Lower lobe of right lung (tissue), 2 donors: ENCODE measurements around the gene AICDA. TPM values are rescaled to one million over a fixed set of nuclear protein-coding genes. Genes with fewer than 3 reads are reported as not detected.

Source experiments
- ATAC-seq, 2 donors: fragments of 200-7000 bp; cut with Tn5 transposase; one replicate each; pipeline ENCODE4 v1.9.1; 2020 to 2022; ENCODE audit warnings: mild to moderate bottlenecking in 2 of 2, moderate library complexity in 2 of 2
- DNase-seq: peaks from one replicate; pipeline ENCODE4 v3.0.0-alpha.2; 2020
- H3K27ac ChIP-seq: fragments of 200-600 bp; one replicate; pipeline ENCODE4 v1.8.0; 2022
- H3K27me3 ChIP-seq: fragments of 200-600 bp; one replicate; pipeline ENCODE4 v1.8.0; 2022; ENCODE audit warnings: low read depth
- H3K36me3 ChIP-seq: fragments of 200-600 bp; one replicate; pipeline ENCODE4 v1.8.0; 2022; ENCODE audit warnings: mild to moderate bottlenecking
- H3K4me1 ChIP-seq: fragments of 200-600 bp; one replicate; pipeline ENCODE4 v1.8.0; 2022
- H3K4me3 ChIP-seq: fragments of 200-600 bp; one replicate; pipeline ENCODE4 v1.8.0; 2022; ENCODE audit warnings: mild to moderate bottlenecking
- H3K9me3 ChIP-seq: fragments of 200-600 bp; one replicate; pipeline ENCODE4 v1.8.0; 2022
- intact Hi-C: fragments of 100-400 bp; cut with DNase I; formaldehyde crosslinking; loops from one replicate; pipeline ENCODE4 v1.11.0; 2022
- total RNA-seq: library from RNA; stranded (reverse); fragmentation: NEBNext Ultra II Directional; extraction: Animal tissue kit (Norgen Biotek cat#: 25700); gene quantifications from one replicate; pipeline ENCODE4 v1.2.1, GENCODE V29; 2021
- TF ChIP-seq, protein P1 (sequence below): fragments of 200-600 bp; IDR thresholded peaks from one replicate; pipeline ENCODE4 v1.8.0; 2022; ENCODE audit warnings: antibody characterized with exemption, mild to moderate bottlenecking
- donor health status: DM: no; HTN: yes; CAD: no; lungs with severe emphysema.

AICDA gene
- total RNA-seq, 1 donor from 2014 or later, result 0.77 TPM

- Histone ChIP-seq H3K4me3 (no peak overlapping the region), H3K36me3 (no peaks in the 10 kb centered on the region), H3K9me3 (peaks cover 2% of the 10 kb centered on the region), H3K27me3 (no peaks in the 10 kb centered on the region), H3K27ac (no peak overlapping the region), H3K4me1 (peaks cover 10% of the 10 kb centered on the region)
- DNase-seq, result no peak
- intact Hi-C loops, result no loop called here
- TF ChIP-seq, protein P1, sequence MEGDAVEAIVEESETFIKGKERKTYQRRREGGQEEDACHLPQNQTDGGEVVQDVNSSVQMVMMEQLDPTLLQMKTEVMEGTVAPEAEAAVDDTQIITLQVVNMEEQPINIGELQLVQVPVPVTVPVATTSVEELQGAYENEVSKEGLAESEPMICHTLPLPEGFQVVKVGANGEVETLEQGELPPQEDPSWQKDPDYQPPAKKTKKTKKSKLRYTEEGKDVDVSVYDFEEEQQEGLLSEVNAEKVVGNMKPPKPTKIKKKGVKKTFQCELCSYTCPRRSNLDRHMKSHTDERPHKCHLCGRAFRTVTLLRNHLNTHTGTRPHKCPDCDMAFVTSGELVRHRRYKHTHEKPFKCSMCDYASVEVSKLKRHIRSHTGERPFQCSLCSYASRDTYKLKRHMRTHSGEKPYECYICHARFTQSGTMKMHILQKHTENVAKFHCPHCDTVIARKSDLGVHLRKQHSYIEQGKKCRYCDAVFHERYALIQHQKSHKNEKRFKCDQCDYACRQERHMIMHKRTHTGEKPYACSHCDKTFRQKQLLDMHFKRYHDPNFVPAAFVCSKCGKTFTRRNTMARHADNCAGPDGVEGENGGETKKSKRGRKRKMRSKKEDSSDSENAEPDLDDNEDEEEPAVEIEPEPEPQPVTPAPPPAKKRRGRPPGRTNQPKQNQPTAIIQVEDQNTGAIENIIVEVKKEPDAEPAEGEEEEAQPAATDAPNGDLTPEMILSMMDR, result no peak
- ATAC-seq, result no peak
Measured at GRCh38 chr12:8563356-8563755, 49.3 kb downstream of the AICDA start.

DNA sequence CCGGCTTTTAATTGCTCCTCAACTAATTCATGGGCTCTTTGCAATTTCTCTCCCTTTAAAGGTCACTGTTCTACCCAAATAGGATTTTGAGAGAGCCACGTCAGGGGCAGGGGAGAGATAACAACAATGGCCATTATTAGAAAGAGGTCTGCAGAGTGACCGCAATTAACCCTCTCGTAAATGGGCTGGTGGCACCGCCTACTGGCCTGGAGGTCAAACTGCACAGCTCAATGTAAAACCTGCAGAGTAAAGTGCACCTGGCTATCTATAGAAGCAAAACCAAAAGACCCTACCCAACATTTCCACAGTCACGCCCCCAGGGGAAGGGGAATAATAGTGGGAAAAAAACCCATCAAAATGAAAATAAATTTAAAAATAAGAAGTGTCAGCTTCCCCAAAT, 50.3 kb downstream of the AICDA start:
- Histone ChIP-seq H3K27me3 (no peaks in the 10 kb centered on the region), H3K9me3 (peaks cover 2% of the 10 kb centered on the region), H3K4me3 (no peak overlapping the region), H3K36me3 (no peaks in the 10 kb centered on the region), H3K4me1 (peaks cover 10% of the 10 kb centered on the region), H3K27ac (no peak overlapping the region)
- intact Hi-C loops, result no loop called here
- TF ChIP-seq, protein P1, result no peak
- no peak for ATAC-seq
- no peak for DNase-seq

GRCh38 chr12:8561011-8561410, 51.6 kb downstream of the AICDA start:
- no peak for DNase-seq
- TF ChIP-seq, protein P1, result no peak
- intact Hi-C loops, result no loop called here

DNA sequence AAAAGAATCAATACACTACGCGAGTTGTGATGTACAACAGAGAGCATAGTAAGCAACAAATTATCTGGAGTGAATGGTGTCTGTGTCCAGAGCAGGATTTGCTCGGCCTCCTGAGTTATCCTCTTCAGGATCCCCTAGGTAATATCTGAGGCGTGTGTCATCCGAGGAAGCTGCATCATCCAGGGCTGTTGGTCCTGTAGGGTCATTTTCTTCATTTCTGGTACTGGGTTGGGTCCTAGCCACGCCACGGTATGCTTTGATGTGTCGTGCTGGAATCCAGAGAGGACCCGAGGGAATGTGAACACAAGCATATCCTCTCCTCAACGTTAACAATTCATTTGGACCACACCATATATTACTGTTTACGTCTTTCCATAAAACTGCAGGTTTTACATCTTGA, 53.0 kb downstream of the AICDA start:
- no peak overlapping the region for H3K27ac ChIP-seq
- intact Hi-C loops, result no loop called here
- no peaks in the 10 kb centered on the region for H3K4me1 ChIP-seq
- DNase-seq, result no peak
- no peak overlapping the region for H3K4me3 ChIP-seq
- no peak for ATAC-seq
- no peaks in the 10 kb centered on the region for H3K36me3 ChIP-seq
- H3K27me3 ChIP-seq, result no peaks in the 10 kb centered on the region
- H3K9me3 ChIP-seq, result peaks cover 2% of the 10 kb centered on the region
- TF ChIP-seq, protein P1, result no peak

More at GRCh38 chr12:8561011-8561410, 51.6 kb downstream of the AICDA start:
- Histone ChIP-seq H3K27ac (no peak overlapping the region), H3K36me3 (no peaks in the 10 kb centered on the region), H3K4me1 (no peaks in the 10 kb centered on the region), H3K9me3 (peaks cover 2% of the 10 kb centered on the region), H3K27me3 (no peaks in the 10 kb centered on the region), H3K4me3 (no peak overlapping the region)
- ATAC-seq, result no peak

DNA sequence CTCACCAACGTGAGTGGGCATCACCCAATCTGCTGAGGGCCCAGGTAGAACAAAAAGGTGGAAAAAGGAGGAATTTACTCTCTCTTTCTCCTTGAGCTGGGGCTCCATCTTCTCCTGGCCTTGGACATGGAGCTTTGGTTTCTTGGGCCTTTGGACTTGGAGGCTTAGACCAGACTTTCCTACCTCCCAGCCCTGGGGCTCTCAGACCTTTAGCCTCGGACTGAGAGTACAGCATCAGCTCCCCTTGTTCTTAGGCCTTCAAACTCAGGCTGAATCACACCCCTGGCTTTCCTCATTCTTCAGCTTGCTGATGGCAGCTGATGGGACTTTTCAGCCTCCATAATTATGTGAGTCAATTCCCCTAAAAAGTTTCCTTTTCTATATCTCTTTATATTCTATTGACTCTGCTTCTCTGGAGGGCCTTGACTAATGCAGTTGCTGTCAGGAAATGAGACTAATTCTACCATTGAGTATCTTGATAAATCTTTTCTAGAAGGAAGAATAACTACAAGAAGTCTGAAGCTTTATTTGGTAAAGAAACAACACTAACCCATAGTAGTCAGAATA, 56.0 kb downstream of the AICDA start:
- Histone ChIP-seq H3K27ac (no peak overlapping the region), H3K4me3 (no peak overlapping the region), H3K4me1 (no peaks in the 10 kb centered on the region), H3K36me3 (no peaks in the 10 kb centered on the region), H3K27me3 (no peaks in the 10 kb centered on the region), H3K9me3 (no peaks in the 10 kb centered on the region)
- DNase-seq (no peak), ATAC-seq (no peak)
- TF ChIP-seq, protein P1, result no peak
- intact Hi-C loops, result no loop called here
